Measurements from ENCODE around the gene HEATR5B.

HEATR5B gene

DNA sequence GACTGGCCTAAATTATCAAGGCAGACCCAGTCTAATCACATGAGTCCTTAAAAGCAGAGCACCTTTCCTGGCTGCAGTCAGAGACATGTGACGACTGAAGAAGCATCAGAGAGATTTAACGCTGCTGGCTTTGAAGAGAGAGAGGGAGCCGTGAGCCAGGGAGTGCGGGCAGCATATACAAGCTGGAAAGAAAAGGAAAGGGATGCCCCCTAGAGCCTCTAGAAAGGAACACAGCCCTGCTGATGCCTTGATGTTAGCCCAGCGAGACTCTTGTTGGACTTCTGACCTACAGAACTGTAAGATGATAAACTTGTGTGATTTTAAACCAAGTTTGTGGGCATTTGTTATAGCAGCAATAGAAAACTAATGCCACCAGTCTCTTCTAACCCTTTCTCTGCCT, 58.1 kb downstream of the HEATR5B start:
- no peaks in the 10 kb centered on the region; the same call in 1 of the 2 replicates for H3K36me3 ChIP-seq (ENCODE audit: low read length)
- H3K9me2 ChIP-seq (replicated peaks; ENCODE audit: insufficient read depth, low read length) = no peaks in the 10 kb centered on the region
- no peak overlapping the region for H2AFZ ChIP-seq (ENCODE audit: low read depth, low read length, severe bottlenecking)
- TF ChIP-seq, protein P1, sequence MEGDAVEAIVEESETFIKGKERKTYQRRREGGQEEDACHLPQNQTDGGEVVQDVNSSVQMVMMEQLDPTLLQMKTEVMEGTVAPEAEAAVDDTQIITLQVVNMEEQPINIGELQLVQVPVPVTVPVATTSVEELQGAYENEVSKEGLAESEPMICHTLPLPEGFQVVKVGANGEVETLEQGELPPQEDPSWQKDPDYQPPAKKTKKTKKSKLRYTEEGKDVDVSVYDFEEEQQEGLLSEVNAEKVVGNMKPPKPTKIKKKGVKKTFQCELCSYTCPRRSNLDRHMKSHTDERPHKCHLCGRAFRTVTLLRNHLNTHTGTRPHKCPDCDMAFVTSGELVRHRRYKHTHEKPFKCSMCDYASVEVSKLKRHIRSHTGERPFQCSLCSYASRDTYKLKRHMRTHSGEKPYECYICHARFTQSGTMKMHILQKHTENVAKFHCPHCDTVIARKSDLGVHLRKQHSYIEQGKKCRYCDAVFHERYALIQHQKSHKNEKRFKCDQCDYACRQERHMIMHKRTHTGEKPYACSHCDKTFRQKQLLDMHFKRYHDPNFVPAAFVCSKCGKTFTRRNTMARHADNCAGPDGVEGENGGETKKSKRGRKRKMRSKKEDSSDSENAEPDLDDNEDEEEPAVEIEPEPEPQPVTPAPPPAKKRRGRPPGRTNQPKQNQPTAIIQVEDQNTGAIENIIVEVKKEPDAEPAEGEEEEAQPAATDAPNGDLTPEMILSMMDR (IDR thresholded peaks at IDR 0.05; ENCODE audit: insufficient read depth, low read length, poor library complexity, severe bottlenecking) = no peak
- no peak for TF ChIP-seq EZH2phosphoT487 (conservative IDR thresholded peaks at IDR 0.05; ENCODE audit: low read length)
- H3K9me3 ChIP-seq (ENCODE audit: insufficient read depth, low read length) = no peaks in the 10 kb centered on the region
- H4K20me1 ChIP-seq (ENCODE audit: low read depth, low read length) = no peaks in the 10 kb centered on the region
- H3K27ac ChIP-seq (ENCODE audit: low read depth, low read length) = no peak overlapping the region
- no peak overlapping the region for H3K9ac ChIP-seq (ENCODE audit: low read length)
- no peak overlapping the region for H3K4me2 ChIP-seq (ENCODE audit: low read depth, low read length, poor library complexity, severe bottlenecking)
- H3K4me3 ChIP-seq (ENCODE audit: insufficient read depth, low read length, poor library complexity, severe bottlenecking) = no peak overlapping the region
- no peaks in the 10 kb centered on the region for H3K79me2 ChIP-seq (ENCODE audit: insufficient read depth, low read length)
- no peaks in the 10 kb centered on the region for H3F3A ChIP-seq (ENCODE audit: insufficient read depth)
- no peaks in the 10 kb centered on the region for H3K27me3 ChIP-seq (ENCODE audit: low read length)

DNA sequence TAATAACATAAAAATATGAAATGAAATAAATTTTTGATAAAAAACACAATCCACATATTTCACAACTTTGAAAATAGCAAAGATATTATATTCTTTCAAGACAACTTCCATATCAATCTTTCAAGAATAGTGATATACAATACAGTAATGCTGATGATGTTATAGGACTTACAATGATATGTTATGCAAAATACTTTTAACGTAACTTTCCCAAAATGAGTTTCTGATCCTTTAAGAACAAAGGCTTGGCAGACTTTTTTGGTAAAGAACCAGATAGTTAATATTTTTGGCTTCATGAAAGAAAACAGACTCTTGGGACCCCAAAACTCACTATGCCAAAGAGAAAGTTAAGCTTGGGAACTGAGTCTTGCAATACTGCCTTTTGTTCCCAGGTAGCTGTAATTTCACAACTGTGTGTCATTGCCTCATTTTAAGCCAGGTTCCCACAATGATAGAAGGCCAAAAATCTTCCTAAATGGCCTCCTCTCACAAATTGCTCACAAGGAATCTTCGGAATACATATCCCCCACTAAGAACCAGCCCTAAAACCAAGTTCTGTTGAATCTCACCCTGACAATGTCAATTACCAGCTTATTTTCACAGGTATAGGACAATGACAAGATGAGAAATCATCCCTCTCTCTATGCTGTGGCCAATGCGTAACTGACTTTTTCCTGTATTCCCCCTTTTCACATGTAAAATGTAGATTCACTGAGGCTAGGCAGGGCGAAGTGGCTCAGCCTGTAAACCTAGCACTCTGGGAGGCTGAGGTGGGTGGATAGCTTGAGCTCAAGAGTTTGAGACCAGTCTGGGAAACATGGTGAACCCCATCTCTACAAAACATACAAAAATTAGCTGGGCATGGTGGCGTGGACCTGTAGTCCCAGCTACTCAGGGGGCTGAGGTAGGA, 63.0 kb downstream of the HEATR5B start:
- Histone ChIP-seq H3K79me2 (ENCODE audit: insufficient read depth, low read length) (no peaks in the 10 kb centered on the region), H4K20me1 (ENCODE audit: low read depth, low read length) (no peaks in the 10 kb centered on the region), H3K9me3 (ENCODE audit: insufficient read depth, low read length) (no peaks in the 10 kb centered on the region), H3K9me2 (replicated peaks; ENCODE audit: insufficient read depth, low read length) (no peaks in the 10 kb centered on the region), H3F3A (ENCODE audit: insufficient read depth) (no peaks in the 10 kb centered on the region), H2AFZ (ENCODE audit: low read depth, low read length, severe bottlenecking) (no peak overlapping the region), H3K9ac (ENCODE audit: low read length) (no peak overlapping the region), H3K36me3 (ENCODE audit: low read length) (0 out of 2 replicates have a peak, but pooled peaks cover 11% of the 10 kb centered on the region), H3K4me2 (ENCODE audit: low read depth, low read length, poor library complexity, severe bottlenecking) (no peak overlapping the region), H3K27me3 (ENCODE audit: low read length) (no peaks in the 10 kb centered on the region), H3K4me3 (ENCODE audit: insufficient read depth, low read length, poor library complexity, severe bottlenecking) (no peak overlapping the region), H3K27ac (ENCODE audit: low read depth, low read length) (no peak overlapping the region)
- TF ChIP-seq, protein P1 (IDR thresholded peaks at IDR 0.05; ENCODE audit: insufficient read depth, low read length, poor library complexity, severe bottlenecking) = no peak
- no peak for TF ChIP-seq EZH2phosphoT487 (conservative IDR thresholded peaks at IDR 0.05; ENCODE audit: low read length)

DNA sequence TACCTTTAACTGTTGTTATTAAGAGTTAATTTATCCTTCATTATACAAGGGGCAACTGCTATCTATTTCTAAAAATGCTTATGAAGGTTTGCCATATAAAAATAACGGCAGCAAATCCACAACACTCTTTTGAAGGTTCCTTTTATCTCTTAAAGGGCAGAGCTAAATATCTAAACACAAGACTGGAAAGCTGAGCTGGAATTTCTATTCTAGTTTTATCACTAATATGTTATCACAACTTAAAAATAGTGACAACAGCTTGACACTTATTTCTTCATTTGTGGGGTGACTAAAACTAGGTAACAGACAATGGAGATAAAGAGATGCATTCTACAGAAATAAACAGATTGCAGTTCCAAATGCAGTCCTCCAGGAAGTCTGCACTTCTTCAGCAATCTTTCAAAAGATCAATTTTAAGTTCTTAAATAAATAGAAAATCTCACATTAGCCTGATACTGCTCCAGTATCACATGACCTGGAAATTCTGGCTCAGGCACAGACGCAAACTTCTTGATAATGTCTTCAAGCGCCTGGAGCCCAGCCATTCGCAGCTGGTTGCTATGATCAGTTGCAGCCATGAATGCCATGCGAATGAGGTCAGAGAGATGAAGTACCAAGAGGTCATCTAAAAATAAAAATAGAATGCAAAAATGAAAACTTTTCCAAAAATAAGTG, 63.8 kb downstream of the HEATR5B start:
- Histone ChIP-seq H3K27me3 (ENCODE audit: low read length) (no peaks in the 10 kb centered on the region), H3K4me2 (ENCODE audit: low read depth, low read length, poor library complexity, severe bottlenecking) (no peak overlapping the region), H4K20me1 (ENCODE audit: low read depth, low read length) (no peaks in the 10 kb centered on the region), H3K9me2 (replicated peaks; ENCODE audit: insufficient read depth, low read length) (no peaks in the 10 kb centered on the region), H3K9ac (ENCODE audit: low read length) (no peak overlapping the region), H3K27ac (ENCODE audit: low read depth, low read length) (no peak overlapping the region), H3K4me3 (ENCODE audit: insufficient read depth, low read length, poor library complexity, severe bottlenecking) (no peak overlapping the region), H2AFZ (ENCODE audit: low read depth, low read length, severe bottlenecking) (no peak overlapping the region), H3K9me3 (ENCODE audit: insufficient read depth, low read length) (no peaks in the 10 kb centered on the region), H3F3A (ENCODE audit: insufficient read depth) (no peaks in the 10 kb centered on the region), H3K79me2 (ENCODE audit: insufficient read depth, low read length) (no peaks in the 10 kb centered on the region), H3K36me3 (ENCODE audit: low read length) (0 out of 2 replicates have a peak, but pooled peaks cover 11% of the 10 kb centered on the region)
- TF ChIP-seq, protein P1 (IDR thresholded peaks at IDR 0.05; ENCODE audit: insufficient read depth, low read length, poor library complexity, severe bottlenecking) = no peak
- TF ChIP-seq EZH2phosphoT487 (conservative IDR thresholded peaks at IDR 0.05; ENCODE audit: low read length) = no peak
